Measurements from ENCODE around the gene IL1R2. TPM values are rescaled to one million over a fixed set of nuclear protein-coding genes. Genes with fewer than 3 reads are reported as not detected.

The IL1R2 gene
- total and polyA plus RNA-seq, 2 of the 13 experiments (the other 11 are each of a cell fraction or from before 2014, with no cell fraction given): 3.6 to 7.3 TPM

- peak; percentile 65; the same call in 1 of the 2 replicates for TF ChIP-seq HMGXB3 (CRISPR knock-in tag; IDR thresholded peaks at IDR 0.05; ENCODE audit: borderline replicate concordance)
- TF ChIP-seq MNT (IDR thresholded peaks at IDR 0.05): peak; percentile 44; the same call in 1 of the 2 replicates
- no peak for TF ChIP-seq PRPF4 (IDR thresholded peaks at IDR 0.05; ENCODE audit: low read depth, low read length, poor library complexity, severe bottlenecking)
- TF ChIP-seq GABPB1 (CRISPR knock-in tag; IDR thresholded peaks at IDR 0.05): 0 out of 2 replicates have a peak, but pooled peaks have one; percentile 35
- 0 out of 2 replicates have a peak, but pooled peaks have one; percentile 57 for TF ChIP-seq ZBTB43 (CRISPR knock-in tag; conservative IDR thresholded peaks at IDR 0.05)
Measured at GRCh38 chr2:102063941-102064678, 72.3 kb downstream of the IL1R2 start (continued).
